ENCODE measurements around the gene PFDN5.

The PFDN5 gene

GRCh38 chr12:53295070-53295890 is at the start of gene PFDN5:
TSS of gene PFDN5 (plus strand) at chr12:53295542. CDS start at chr12:53295568, 26 bp downstream.
- FAIRE-seq: no peak

- no peak for FAIRE-seq
Observed at GRCh38 chr12:53251477-53252348, 43.6 kb upstream of the PFDN5 start.

GRCh38 chr12:53252349-53252916 is 42.9 kb upstream of the PFDN5 start:
- no peak for FAIRE-seq

- no peak for FAIRE-seq
Observed at GRCh38 chr12:53253298-53253697, 42.0 kb upstream of the PFDN5 start.

- no peak for FAIRE-seq
Observed at GRCh38 chr12:53254816-53255545, 40.4 kb upstream of the PFDN5 start.

GRCh38 chr12:53255996-53256395 is 39.3 kb upstream of the PFDN5 start:
- no peak for FAIRE-seq

- no peak for FAIRE-seq
Observed at GRCh38 chr12:53258541-53259539, 36.5 kb upstream of the PFDN5 start.

GRCh38 chr12:53259891-53260290 is 35.5 kb upstream of the PFDN5 start:
- no peak for FAIRE-seq

GRCh38 chr12:53265783-53266182 is 29.6 kb upstream of the PFDN5 start:
- FAIRE-seq: no peak

GRCh38 chr12:53267306-53267998 is 27.9 kb upstream of the PFDN5 start:
- no peak for FAIRE-seq

- no peak for FAIRE-seq
Observed at GRCh38 chr12:53267999-53268629, 27.2 kb upstream of the PFDN5 start, which contains the start of gene ESPL1. TSS of gene ESPL1 (plus strand) at chr12:53268299. CDS start at chr12:53268767, 468 bp downstream.

- no peak for FAIRE-seq
Observed at GRCh38 chr12:53268630-53269562, 26.4 kb upstream of the PFDN5 start.

- FAIRE-seq: no peak
Observed at GRCh38 chr12:53274445-53274844, 20.9 kb upstream of the PFDN5 start.

- FAIRE-seq: no peak
Observed at GRCh38 chr12:53276511-53276910, 18.8 kb upstream of the PFDN5 start.

- no peak for FAIRE-seq
Observed at GRCh38 chr12:53277981-53278380, 17.4 kb upstream of the PFDN5 start.

- FAIRE-seq: no peak
Observed at GRCh38 chr12:53279283-53279869, 16.0 kb upstream of the PFDN5 start.

- FAIRE-seq: no peak
Observed at GRCh38 chr12:53279888-53280498, 15.3 kb upstream of the PFDN5 start.

- no peak for FAIRE-seq
Observed at GRCh38 chr12:53286448-53286847, 8.9 kb upstream of the PFDN5 start.

Measured in colon (tissue), 2 donors.